ENCODE results near the gene ELN. TPM values are rescaled to one million over a fixed set of nuclear protein-coding genes. Genes with fewer than 3 reads are reported as not detected.

ELN gene
- total and polyA plus RNA-seq, 7 donors = 2.5 to 174 (median 33.2) TPM

- Histone ChIP-seq H3K4me3 (no peak overlapping the region), H3K9me3 (no peaks in the 10 kb centered on the region), H3K27me3 (no peaks in the 10 kb centered on the region), H3K36me3 (peaks cover 0 to 45% (median 3%) of the 10 kb centered on the region in 4 donors), H3K27ac (no peak overlapping the region), H3K4me1 (peaks cover 0 to 32% (median 30%) of the 10 kb centered on the region in 4 donors)
- intact Hi-C loops (cut with DNase I) = loop anchor here (5.0 kb wide), 2 partner anchors 108 to 338 kb away; partner anchors contain the start of gene EIF4H
- DNase-seq = no peak
- no peak for TF ChIP-seq POLR2A (IDR thresholded peaks at IDR 0.05)
- TF ChIP-seq CTCF (IDR thresholded peaks at IDR 0.05) = no peak
- TF ChIP-seq EP300 (IDR thresholded peaks at IDR 0.05) = no peak
- no peak for TF ChIP-seq POLR2AphosphoS5 (IDR thresholded peaks at IDR 0.05)
- WGBS, 2 donors = 89 to 93% methylated on average over 4 of the region's 4 CpGs
Measured at GRCh38 chr7:74064696-74065095, 36.7 kb downstream of the ELN start.

GRCh38 chr7:74066626-74067025 lies 38.7 kb downstream of the ELN start:
- H3K9me3 ChIP-seq = no peaks in the 10 kb centered on the region
- no peak for DNase-seq
- intact Hi-C loops (cut with DNase I) = loop anchor here (5.0 kb wide), 1 partner anchor 336 kb away; no protein-coding TSS in a partner anchor
- H3K36me3 ChIP-seq = peaks cover 0 to 37% (median 3%) of the 10 kb centered on the region in 4 donors
- H3K4me1 ChIP-seq = peaks cover 0 to 13% (median 12%) of the 10 kb centered on the region in 4 donors
- H3K27me3 ChIP-seq = no peaks in the 10 kb centered on the region
- H3K4me3 ChIP-seq = no peak overlapping the region
- TF ChIP-seq EP300 (IDR thresholded peaks at IDR 0.05) = no peak
- TF ChIP-seq POLR2A (IDR thresholded peaks at IDR 0.05) = no peak
- no peak for TF ChIP-seq CTCF (IDR thresholded peaks at IDR 0.05)
- TF ChIP-seq POLR2AphosphoS5 (IDR thresholded peaks at IDR 0.05) = no peak
- 77 to 85% methylated on average over 3 of the region's 3 CpGs for WGBS, 2 donors
- no peak overlapping the region for H3K27ac ChIP-seq

DNA sequence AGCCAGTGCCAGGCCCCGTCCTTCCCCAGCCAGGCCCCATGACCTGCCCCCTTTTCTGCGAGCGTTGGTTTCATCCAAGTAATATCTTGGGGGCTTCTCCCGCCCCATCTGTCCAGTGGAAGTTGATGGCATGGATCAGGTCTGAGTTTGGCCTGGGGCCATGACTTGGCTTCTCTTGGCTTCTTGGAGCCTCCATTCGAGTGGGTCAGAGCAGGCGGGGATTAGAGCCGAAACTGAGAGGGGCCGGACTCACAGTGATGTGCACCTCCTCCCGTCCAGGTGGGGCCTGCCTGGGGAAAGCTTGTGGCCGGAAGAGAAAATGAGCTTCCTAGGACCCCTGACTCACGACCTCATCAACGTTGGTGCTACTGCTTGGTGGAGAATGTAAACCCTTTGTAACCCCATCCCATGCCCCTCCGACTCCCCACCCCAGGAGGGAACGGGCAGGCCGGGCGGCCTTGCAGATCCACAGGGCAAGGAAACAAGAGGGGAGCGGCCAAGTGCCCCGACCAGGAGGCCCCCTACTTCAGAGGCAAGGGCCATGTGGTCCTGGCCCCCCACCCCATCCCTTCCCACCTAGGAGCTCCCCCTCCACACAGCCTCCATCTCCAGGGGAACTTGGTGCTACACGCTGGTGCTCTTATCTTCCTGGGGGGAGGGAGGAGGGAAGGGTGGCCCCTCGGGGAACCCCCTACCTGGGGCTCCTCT lies 40.6 kb downstream of the ELN start:
- WGBS, 2 donors = 82 to 90% methylated on average over 20 of the region's 20 CpGs
- DNase-seq = no peak
- H3K4me3 ChIP-seq = no peak overlapping the region
- TF ChIP-seq EP300 (IDR thresholded peaks at IDR 0.05) = no peak
- no peak for TF ChIP-seq CTCF (IDR thresholded peaks at IDR 0.05)
- no peak for TF ChIP-seq POLR2AphosphoS5 (IDR thresholded peaks at IDR 0.05)
- TF ChIP-seq POLR2A (IDR thresholded peaks at IDR 0.05) = no peak
- intact Hi-C loops (cut with DNase I) = loop anchor here (5.0 kb wide), 1 partner anchor 334 kb away; no protein-coding TSS in a partner anchor
- H3K27me3 ChIP-seq = no peaks in the 10 kb centered on the region
- peaks cover 0 to 28% (median under 1%) of the 10 kb centered on the region in 4 donors for H3K36me3 ChIP-seq
- no peaks in the 10 kb centered on the region for H3K4me1 ChIP-seq
- no peaks in the 10 kb centered on the region for H3K9me3 ChIP-seq
- peak overlapping the region in 2 of 4 donors; percentile 31 to 45 for H3K27ac ChIP-seq

- 92% methylated on average over 16 of the region's 16 CpGs for WGBS, 2 donors
Measured at GRCh38 chr7:74069086-74069541, 41.1 kb downstream of the ELN start.

More at GRCh38 chr7:74069086-74069541, 41.1 kb downstream of the ELN start:
- H3K36me3 ChIP-seq = peaks cover 0 to 24% (median 0%) of the 10 kb centered on the region in 4 donors
- H3K27ac ChIP-seq = no peak overlapping the region
- H3K9me3 ChIP-seq = no peaks in the 10 kb centered on the region
- H3K4me3 ChIP-seq = no peak overlapping the region
- H3K4me1 ChIP-seq = no peaks in the 10 kb centered on the region
- intact Hi-C loops (cut with DNase I) = loop anchor here (5.0 kb wide), 1 partner anchor 333 kb away; no protein-coding TSS in a partner anchor
- no peak for DNase-seq
- H3K27me3 ChIP-seq = no peaks in the 10 kb centered on the region
- no peak for TF ChIP-seq POLR2A (IDR thresholded peaks at IDR 0.05)
- no peak for TF ChIP-seq EP300 (IDR thresholded peaks at IDR 0.05)
- no peak for TF ChIP-seq CTCF (IDR thresholded peaks at IDR 0.05)
- no peak for TF ChIP-seq POLR2AphosphoS5 (IDR thresholded peaks at IDR 0.05)
